Activated T-cell treated with anti-CD3 and anti-CD28 coated beads, Interleukin-2, amount 50 U/mL, for 72 hours (primary cell): ENCODE measurements around the gene SORBS1. TPM values are rescaled to one million over a fixed set of nuclear protein-coding genes. Genes with fewer than 3 reads are reported as not detected.
"Not testable (repeated sequence)": the region's sequence is repeated elsewhere in the genome, so short reads cannot be mapped to it uniquely, and the experiment has no call there.

Experiments used
- ATAC-seq, 2 donors: fragments of 150-1000 bp; cut with Tn5 transposase; replicated peaks in 1 of 2; 2 replicates each; pipeline ENCODE4 v1.10.0; 2021; ENCODE audit warnings: moderate library complexity in 2 of 2, mild to moderate bottlenecking in 1 of 2
- DNase-seq, 2 donors: peaks; one replicate each; pipeline ENCODE4 v3.0.0; 2021 to 2022; ENCODE audit warnings: mixed read lengths in 1 of 2
- H3K27ac Mint-ChIP-seq: one replicate; pipeline ENCODE4 v1.8.0; 2022; ENCODE audit warnings: mild to moderate bottlenecking, moderate library complexity, mixed read lengths
- H3K27me3 Mint-ChIP-seq: one replicate; pipeline ENCODE4 v1.8.0; 2022; ENCODE audit warnings: low read depth, mixed read lengths
- H3K36me3 Mint-ChIP-seq, 2 donors: one replicate each; pipeline ENCODE4 v1.8.0; 2022; ENCODE audit warnings: mixed read lengths in 2 of 2, mild to moderate bottlenecking in 1 of 2; ENCODE audit not compliant: insufficient read depth in 2 of 2
- H3K4me1 Mint-ChIP-seq: one replicate; pipeline ENCODE4 v1.8.0; 2022; ENCODE audit warnings: low read depth, mixed read lengths
- H3K4me3 Mint-ChIP-seq, 2 donors: one replicate each; pipeline ENCODE4 v1.8.0; 2022; ENCODE audit warnings: mild to moderate bottlenecking in 2 of 2, mixed read lengths in 2 of 2, moderate library complexity in 2 of 2
- H3K9me3 Mint-ChIP-seq, 2 donors: one replicate each; pipeline ENCODE4 v1.8.0; 2022; ENCODE audit warnings: mixed read lengths in 2 of 2
- total RNA-seq, 2 donors: library from RNA; stranded (reverse); gene quantifications; one replicate each; pipeline ENCODE4 v1.2.3, GENCODE V29; 2022

The SORBS1 gene
- total RNA-seq, 2 donors from 2014 or later = 1.2 to 2.4 TPM

DNA sequence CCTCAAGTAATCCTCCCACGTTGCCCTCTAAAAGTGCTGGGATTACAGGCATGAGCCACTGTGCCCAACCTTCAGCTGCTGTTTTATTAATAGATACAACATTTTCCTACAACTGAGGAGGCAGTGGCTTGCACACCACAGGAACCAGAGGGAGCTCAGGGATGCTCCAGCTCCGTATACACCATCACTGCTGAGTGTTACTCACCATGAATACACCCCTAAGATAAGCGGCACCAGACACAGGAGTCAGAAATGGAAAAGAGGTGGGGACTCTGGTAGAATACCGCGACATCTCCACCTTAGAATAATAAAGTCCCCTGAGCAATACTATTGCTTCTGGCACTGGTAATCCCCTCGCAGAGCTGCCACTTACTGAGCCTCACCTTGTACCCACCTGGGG, 201.7 kb downstream of the SORBS1 start:
- DNase-seq (no peak), ATAC-seq (no peak)
- Mint-ChIP-seq H3K4me1 (no peaks in the 10 kb centered on the region), H3K27ac (no peak overlapping the region), H3K9me3 (no peaks in the 10 kb centered on the region), H3K4me3 (no peak overlapping the region), H3K27me3 (peaks cover 14% of the 10 kb centered on the region), H3K36me3 (no peaks in the 10 kb centered on the region)

DNA sequence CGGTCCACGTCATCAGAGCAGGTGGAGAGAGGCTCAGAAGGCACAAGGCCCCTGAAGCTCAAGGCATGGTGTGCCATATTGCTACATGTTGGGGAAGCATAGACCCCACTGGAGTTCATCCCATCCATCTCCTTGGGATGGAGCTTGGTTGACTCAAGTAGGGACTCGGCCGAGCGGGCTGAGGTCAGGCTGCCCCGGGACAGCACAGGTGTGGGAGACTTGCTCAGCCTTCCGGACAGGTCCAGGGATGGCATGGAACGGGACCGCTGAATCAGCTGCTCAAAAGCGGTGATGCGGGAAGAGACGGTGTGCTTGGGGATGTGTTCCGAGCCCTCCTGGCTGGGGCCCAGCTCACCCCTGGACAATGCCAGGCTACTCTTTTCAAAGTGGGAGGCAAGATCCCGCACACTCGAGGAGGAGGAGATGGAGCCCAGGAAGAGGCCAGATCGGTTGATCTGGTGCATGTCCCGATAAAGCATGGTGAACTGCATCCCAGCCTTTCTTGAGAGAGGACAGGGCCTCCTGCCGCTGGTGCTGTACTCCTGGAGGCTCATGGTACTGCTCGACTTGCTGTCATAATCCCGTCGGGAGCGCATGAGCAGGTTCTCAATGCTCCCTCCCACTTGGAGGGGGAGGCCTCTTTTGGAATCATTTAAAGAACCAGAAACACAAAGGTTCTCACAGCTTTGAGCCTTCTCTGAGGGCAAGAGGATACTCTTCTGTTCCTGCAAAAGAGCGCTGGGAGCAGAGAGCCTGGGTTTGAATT, 204.8 kb downstream of the SORBS1 start:
- Mint-ChIP-seq H3K36me3 (no peaks in the 10 kb centered on the region), H3K27ac (no peak overlapping the region), H3K27me3 (no peaks in the 10 kb centered on the region), H3K9me3 (no peaks in the 10 kb centered on the region), H3K4me3 (no peak overlapping the region), H3K4me1 (no peaks in the 10 kb centered on the region)
- no peak for DNase-seq
- no peak for ATAC-seq

DNA sequence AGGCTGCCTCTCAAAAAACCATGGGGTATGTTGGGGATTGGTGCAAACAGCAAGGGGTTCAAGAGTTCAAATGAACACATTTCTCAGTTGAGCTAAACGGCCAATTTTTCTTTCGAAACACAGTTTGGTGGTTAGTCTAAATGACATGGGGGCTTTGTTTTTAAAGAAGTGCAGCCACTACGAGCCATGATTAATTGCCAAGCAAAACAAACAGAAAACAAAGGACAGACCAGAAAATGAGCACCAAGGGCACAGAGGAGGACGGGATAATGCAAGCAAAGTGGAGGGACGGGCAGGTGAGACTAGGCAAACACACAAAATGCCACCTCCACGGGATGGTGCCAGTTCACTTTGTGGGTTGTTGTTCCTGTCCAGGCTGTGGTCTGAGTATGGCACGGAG, 205.9 kb downstream of the SORBS1 start:
- Mint-ChIP-seq H3K9me3 (no peaks in the 10 kb centered on the region), H3K4me3 (no peak overlapping the region)
- no peak for DNase-seq

GRCh38 chr10:95354110-95354509, 207.1 kb downstream of the SORBS1 start:
- Mint-ChIP-seq H3K36me3 (no peaks in the 10 kb centered on the region), H3K4me1 (no peaks in the 10 kb centered on the region), H3K9me3 (no peaks in the 10 kb centered on the region), H3K4me3 (no peak overlapping the region), H3K27me3 (no peaks in the 10 kb centered on the region), H3K27ac (no peak overlapping the region)
- DNase-seq (no peak), ATAC-seq (no peak)

More for the DNA sequence above, 205.9 kb downstream of the SORBS1 start:
- no peak overlapping the region for H3K27ac Mint-ChIP-seq
- no peaks in the 10 kb centered on the region for H3K4me1 Mint-ChIP-seq
- no peak for ATAC-seq
- no peaks in the 10 kb centered on the region for H3K27me3 Mint-ChIP-seq
- H3K36me3 Mint-ChIP-seq = no peaks in the 10 kb centered on the region

DNA sequence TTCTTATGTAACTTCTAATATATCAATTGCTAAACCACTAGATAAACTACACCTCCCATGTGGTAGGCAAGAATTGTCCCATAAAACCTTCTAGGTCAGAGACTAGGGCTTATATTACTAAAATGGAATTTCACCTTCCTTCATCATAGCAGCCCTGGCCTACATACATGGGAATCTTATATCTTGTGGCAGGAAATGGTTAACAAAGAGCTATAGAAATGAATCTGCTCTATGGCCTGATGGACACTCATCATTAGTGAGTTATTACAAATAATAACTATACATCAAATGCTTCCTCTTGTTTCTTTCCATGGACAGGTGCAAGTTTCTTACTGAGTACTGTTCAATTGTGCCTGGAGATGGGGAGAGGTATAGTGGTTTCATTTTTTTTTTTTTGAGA, 208.0 kb downstream of the SORBS1 start:
- H3K36me3 Mint-ChIP-seq = no peaks in the 10 kb centered on the region
- H3K9me3 Mint-ChIP-seq = no peaks in the 10 kb centered on the region
- no peak overlapping the region for H3K27ac Mint-ChIP-seq
- H3K4me3 Mint-ChIP-seq = no peak overlapping the region
- ATAC-seq = no peak
- no peak for DNase-seq
- no peaks in the 10 kb centered on the region for H3K27me3 Mint-ChIP-seq
- H3K4me1 Mint-ChIP-seq = no peaks in the 10 kb centered on the region

DNA sequence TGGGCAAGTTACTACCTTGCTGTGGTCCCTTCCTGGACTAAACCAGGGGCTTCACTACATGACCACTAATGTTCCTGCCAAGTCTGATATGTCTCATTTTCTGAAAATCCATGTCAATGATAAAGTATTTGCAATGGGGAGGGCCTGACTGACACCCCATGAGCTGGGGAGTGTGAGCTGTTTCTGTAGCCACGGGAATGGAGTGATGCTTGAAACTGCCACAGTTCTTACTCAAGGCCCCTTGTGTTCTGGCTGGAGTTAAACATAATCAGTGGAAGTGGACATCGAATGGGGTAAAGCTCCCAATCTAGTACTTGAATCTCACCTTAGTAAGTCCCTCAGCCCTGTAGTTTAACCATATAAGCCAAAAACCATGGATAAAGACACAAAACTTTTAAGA, 208.5 kb downstream of the SORBS1 start:
- Mint-ChIP-seq H3K9me3 (no peaks in the 10 kb centered on the region), H3K4me1 (no peaks in the 10 kb centered on the region), H3K27ac (no peak overlapping the region), H3K36me3 (no peaks in the 10 kb centered on the region), H3K4me3 (no peak overlapping the region), H3K27me3 (no peaks in the 10 kb centered on the region)
- no peak for DNase-seq
- ATAC-seq = no peak

GRCh38 chr10:95350830-95351228, 210.3 kb downstream of the SORBS1 start:
- H3K4me3 Mint-ChIP-seq = no peak overlapping the region
- H3K27me3 Mint-ChIP-seq = no peaks in the 10 kb centered on the region
- no peaks in the 10 kb centered on the region for H3K9me3 Mint-ChIP-seq
- H3K27ac Mint-ChIP-seq = no peak overlapping the region
- no peak for ATAC-seq
- no peaks in the 10 kb centered on the region for H3K36me3 Mint-ChIP-seq
- DNase-seq = no peak
- H3K4me1 Mint-ChIP-seq = no peaks in the 10 kb centered on the region

GRCh38 chr10:95350219-95350829, 210.8 kb downstream of the SORBS1 start:
- no peaks in the 10 kb centered on the region for H3K36me3 Mint-ChIP-seq
- no peaks in the 10 kb centered on the region for H3K4me1 Mint-ChIP-seq
- DNase-seq (no peak), ATAC-seq (no peak)
- H3K9me3 Mint-ChIP-seq = no peaks in the 10 kb centered on the region
- no peak overlapping the region for H3K27ac Mint-ChIP-seq
- no peak overlapping the region for H3K4me3 Mint-ChIP-seq
- no peaks in the 10 kb centered on the region for H3K27me3 Mint-ChIP-seq

DNA sequence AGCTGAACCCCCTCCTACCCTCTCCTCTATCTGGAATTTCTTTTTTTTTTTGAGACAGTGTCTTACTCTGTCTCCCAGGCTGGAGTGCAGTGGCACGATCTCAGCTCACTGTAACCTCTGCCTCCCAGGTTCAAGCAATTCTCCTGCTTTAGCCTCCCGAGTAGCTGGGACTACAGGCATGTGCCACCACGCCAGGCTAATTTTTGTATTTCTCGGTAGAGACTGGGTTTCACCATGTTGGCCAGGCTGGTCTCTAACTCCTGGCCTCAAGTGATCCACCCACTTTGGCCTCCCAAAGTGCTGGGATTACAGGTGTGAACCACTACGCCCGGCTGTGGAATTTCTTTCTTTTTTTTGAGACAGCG, 213.8 kb downstream of the SORBS1 start:
- H3K27me3 Mint-ChIP-seq, H3K4me3 Mint-ChIP-seq, H3K27ac Mint-ChIP-seq, H3K4me1 Mint-ChIP-seq, DNase-seq, H3K9me3 Mint-ChIP-seq, ATAC-seq, H3K36me3 Mint-ChIP-seq: not testable (repeated sequence)

DNA sequence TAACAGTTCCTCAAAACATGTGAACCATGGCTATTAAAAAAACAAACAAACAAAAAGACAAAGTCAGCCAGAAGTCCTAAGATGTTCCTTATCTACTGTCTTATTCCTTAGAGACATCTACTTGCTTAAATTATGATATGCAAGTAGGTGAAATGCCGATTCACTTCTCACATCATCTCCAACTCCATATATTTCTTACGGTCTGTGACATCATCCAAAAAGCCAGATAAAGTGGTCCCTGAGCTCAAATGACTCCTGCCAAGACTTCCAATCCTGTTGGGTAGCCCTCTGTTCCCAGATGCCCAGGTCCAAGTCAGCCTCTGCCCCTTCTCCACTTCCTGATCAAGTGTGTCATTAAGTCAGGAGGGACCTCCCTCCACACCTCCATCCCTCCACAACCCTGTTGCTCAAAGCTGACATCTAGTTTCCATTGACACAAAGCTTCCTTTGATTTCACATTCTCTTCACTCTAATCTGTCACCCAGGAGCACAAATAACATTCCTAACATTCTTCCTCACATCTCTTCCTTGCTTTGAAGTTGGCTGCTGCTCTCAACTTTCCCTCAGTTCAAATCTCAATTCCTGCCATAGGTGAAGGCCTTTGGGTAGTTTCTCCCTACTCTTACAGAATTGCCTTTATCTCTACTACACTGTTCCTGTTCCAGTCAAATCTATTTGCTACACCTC, 214.3 kb downstream of the SORBS1 start:
- Mint-ChIP-seq H3K9me3 (no peaks in the 10 kb centered on the region), H3K36me3 (no peaks in the 10 kb centered on the region), H3K4me3 (no peak overlapping the region), H3K4me1 (no peaks in the 10 kb centered on the region), H3K27ac (no peak overlapping the region), H3K27me3 (no peaks in the 10 kb centered on the region)
- DNase-seq = no peak
- no peak for ATAC-seq

- Mint-ChIP-seq H3K9me3 (no peaks in the 10 kb centered on the region), H3K4me1 (no peaks in the 10 kb centered on the region)
- no peak for ATAC-seq
Observed at GRCh38 chr10:95343573-95343972, 217.6 kb downstream of the SORBS1 start.

DNA sequence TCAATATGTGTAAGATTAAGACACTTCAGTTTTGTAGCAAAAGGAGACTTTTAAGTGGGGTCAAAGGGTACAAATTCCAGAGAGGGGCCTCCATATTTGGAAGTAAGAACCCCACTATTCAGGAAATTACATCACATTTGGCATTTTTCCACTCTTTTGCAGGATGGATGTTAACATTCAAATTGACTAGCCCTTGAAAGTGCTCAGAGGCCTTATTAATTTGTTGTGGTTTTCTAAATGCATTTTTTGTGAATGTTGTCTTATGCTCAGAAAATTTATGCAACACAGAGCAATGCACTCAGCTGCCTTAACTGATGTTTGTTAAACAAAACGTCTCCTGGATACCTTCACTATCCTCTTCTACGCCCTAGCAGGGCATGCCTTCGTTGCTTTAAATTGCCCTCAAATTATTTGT, 219.4 kb downstream of the SORBS1 start:
- no peaks in the 10 kb centered on the region for H3K36me3 Mint-ChIP-seq
- ATAC-seq = no peak
- no peak overlapping the region for H3K4me3 Mint-ChIP-seq
- no peaks in the 10 kb centered on the region for H3K27me3 Mint-ChIP-seq
- no peaks in the 10 kb centered on the region for H3K4me1 Mint-ChIP-seq
- DNase-seq = no peak
- H3K9me3 Mint-ChIP-seq = no peaks in the 10 kb centered on the region
- H3K27ac Mint-ChIP-seq = no peak overlapping the region

More at GRCh38 chr10:95343573-95343972, 217.6 kb downstream of the SORBS1 start:
- Mint-ChIP-seq H3K36me3 (no peaks in the 10 kb centered on the region), H3K4me3 (no peak overlapping the region), H3K27ac (no peak overlapping the region), H3K27me3 (no peaks in the 10 kb centered on the region)
- DNase-seq = no peak

- no peaks in the 10 kb centered on the region for H3K36me3 Mint-ChIP-seq
- H3K4me1 Mint-ChIP-seq = no peaks in the 10 kb centered on the region
- no peak overlapping the region for H3K4me3 Mint-ChIP-seq
- H3K9me3 Mint-ChIP-seq = no peaks in the 10 kb centered on the region
- ATAC-seq (no peak), DNase-seq (no peak)
- no peaks in the 10 kb centered on the region for H3K27me3 Mint-ChIP-seq
- no peak overlapping the region for H3K27ac Mint-ChIP-seq
Observed at GRCh38 chr10:95339863-95340262, 221.3 kb downstream of the SORBS1 start.
